Measurements from ENCODE around the gene ACOXL. TPM values are rescaled to one million over a fixed set of nuclear protein-coding genes. Genes with fewer than 3 reads are reported as not detected.

ACOXL gene
- total and polyA plus RNA-seq, 2 of the 8 experiments (the other 6 are each of a cell fraction or from before 2014, with no cell fraction given): 11.4 to 20.6 TPM

GRCh38 chr2:111156529-111156928, 424.2 kb downstream of the ACOXL start:
- H3K23me2 ChIP-seq (ENCODE audit: low read depth, low read length): no peaks in the 10 kb centered on the region
- no peak overlapping the region for H4K5ac ChIP-seq (ENCODE audit: insufficient read length, low read depth, low read length)
- ChIA-PET POLR2A (ENCODE audit: partially characterized antibody) (interaction anchor here (1.2 to 1.3 kb wide), 2 partner anchors 13 to 36 kb away, joined by 4 read pairs; partner anchors contain the start of gene BCL2L11), CTCF (ENCODE audit: partially characterized antibody) (interaction anchor here (0.8 kb wide), 1 partner anchor 22 kb away, joined by 3 read pairs; no protein-coding TSS in a partner anchor)
- H2BK5ac ChIP-seq (ENCODE audit: low read depth, low read length): no peak overlapping the region
- no peak overlapping the region for H3K4me2 ChIP-seq (ENCODE audit: insufficient read depth in 1 of 2, low read depth in 2 of 2, low read length in 2 of 2)
- H4K8ac ChIP-seq (ENCODE audit: extremely low read depth, insufficient read depth, low read length): no peak overlapping the region
- TF ChIP-seq YY1 (IDR thresholded peaks at IDR 0.05; ENCODE audit: low read depth, low read length) (no peak), SP1 (IDR thresholded peaks at IDR 0.05; ENCODE audit: low read depth, low read length) (no peak), TCF12 (IDR thresholded peaks at IDR 0.05; ENCODE audit: low read depth, low read length) (no peak), KDM5A (IDR thresholded peaks at IDR 0.05; ENCODE audit: low read length) (no peak), TEAD4 (IDR thresholded peaks at IDR 0.05; ENCODE audit: low read depth, low read length) (no peak), KDM1A (IDR thresholded peaks at IDR 0.05; ENCODE audit: borderline replicate concordance, low read length) (no peak), FOSL1 (IDR thresholded peaks at IDR 0.05; ENCODE audit: insufficient read depth, low read depth, low read length) (no peak), RAD21 (IDR thresholded peaks at IDR 0.05 in 1 of 2, conservative IDR thresholded peaks at IDR 0.05 in 1 of 2; ENCODE audit: low read depth in 2 of 2, low read length in 2 of 2) (no peak), RNF2 (IDR thresholded peaks at IDR 0.05; ENCODE audit: borderline replicate concordance, low read depth, low read length, missing control alignments, poor library complexity, severe bottlenecking) (no peak), NANOG (IDR thresholded peaks at IDR 0.05; ENCODE audit: insufficient read depth, low read depth, low read length, poor library complexity, severe bottlenecking) (no peak), NRF1 (IDR thresholded peaks at IDR 0.05; ENCODE audit: low read depth, low read length) (no peak), HDAC6 (IDR thresholded peaks at IDR 0.05; ENCODE audit: low read depth, low read length) (no peak), POLR2A (IDR thresholded peaks at IDR 0.05; ENCODE audit: control extremely low read depth in 1 of 2, low read depth in 2 of 2, low read length in 2 of 2) (no peak), MAFK (IDR thresholded peaks at IDR 0.05; ENCODE audit: low read depth, low read length) (no peak), SIX5 (IDR thresholded peaks at IDR 0.05; ENCODE audit: low read depth, low read length) (no peak)
- H3K4me3 ChIP-seq (ENCODE audit: extremely low read depth in 1 of 4, insufficient read depth in 2 of 4, low read depth in 3 of 4, low read length in 4 of 4): no peak overlapping the region
- H3K18ac ChIP-seq (ENCODE audit: extremely low read depth, low read length): no peak overlapping the region
- H2BK12ac ChIP-seq (ENCODE audit: low read depth, low read length): no peak overlapping the region
- H4K20me1 ChIP-seq (replicated peaks in 1 of 2; ENCODE audit: control insufficient read depth in 1 of 2, insufficient read depth in 2 of 2, low read length in 2 of 2): peaks cover 5 to 18% of the 10 kb centered on the region in 2 experiments
- FAIRE-seq (no peak), DNase-seq (ENCODE audit: low read depth in 1 of 2, low spot score in 2 of 2) (no peak)
- no peak overlapping the region for H2AFZ ChIP-seq (ENCODE audit: low read length)
- peaks cover 27% of the 10 kb centered on the region for H3K79me1 ChIP-seq (ENCODE audit: low read depth, low read length)
- WGBS, 2 experiments (ENCODE audit: extremely low coverage in 1 of 2, insufficient coverage in 1 of 2, insufficient read length in 1 of 2, insufficient replicate concordance in 2 of 2, low coverage in 1 of 2, low lambda C conversion rate in 2 of 2, missing lambda C conversion rate in 1 of 2): 87% methylated on average over 8 of the region's 8 CpGs; no CpG with 5 or more reads in 1 of the 2 experiments
- H3K9me3 ChIP-seq (ENCODE audit: insufficient read depth in 2 of 2, low read depth in 1 of 2, low read length in 1 of 2): no peaks in the 10 kb centered on the region
- H4K91ac ChIP-seq (replicated peaks; ENCODE audit: insufficient read length, low read length): no peak overlapping the region
- H3K79me2 ChIP-seq (ENCODE audit: control insufficient read depth in 1 of 2, insufficient read depth in 2 of 2, low read length in 2 of 2): peaks cover 2 to 30% of the 10 kb centered on the region in 2 experiments; a peak in 3 of 4 replicates
- H3K9ac ChIP-seq (replicated peaks in 1 of 4; ENCODE audit: extremely low read depth in 1 of 4, low read depth in 3 of 4, low read length in 3 of 4): no peak overlapping the region
- no peak overlapping the region for H3K4ac ChIP-seq (replicated peaks; ENCODE audit: insufficient read length, low read depth, low read length)
- H3K14ac ChIP-seq (ENCODE audit: insufficient read length): no peak overlapping the region
- no peak overlapping the region for H3K27ac ChIP-seq (ENCODE audit: low read depth, low read length)
- H2AK5ac ChIP-seq (ENCODE audit: low read depth, low read length): no peak overlapping the region
- H3K36me3 ChIP-seq (ENCODE audit: control insufficient read depth in 2 of 4, insufficient read depth in 4 of 4, low read length in 3 of 4): peaks cover 5 to 62% (median 14%) of the 10 kb centered on the region in 4 experiments; a peak in 6 of 8 replicates
- H2BK20ac ChIP-seq (ENCODE audit: low read length): no peak overlapping the region
- H3K23ac ChIP-seq (ENCODE audit: insufficient read length): no peak overlapping the region
- no peak overlapping the region for H3K56ac ChIP-seq (replicated peaks; ENCODE audit: insufficient read length, low read depth, low read length)
- H2BK15ac ChIP-seq (ENCODE audit: low read length): no peak overlapping the region
- H3K27me3 ChIP-seq (replicated peaks in 1 of 4; ENCODE audit: control insufficient read depth in 3 of 4, extremely low read depth in 1 of 4, insufficient read depth in 3 of 4, low read length in 3 of 4): no peaks in the 10 kb centered on the region
- no peak overlapping the region for H2BK120ac ChIP-seq (replicated peaks; ENCODE audit: low read depth, low read length)
- H3K4me1 ChIP-seq (replicated peaks in 1 of 4; ENCODE audit: control insufficient read depth in 3 of 4, insufficient read depth in 4 of 4, low read length in 3 of 4): peaks cover 0 to 9% (median 4%) of the 10 kb centered on the region in 4 experiments; a peak in 5 of 7 replicates
